HepG2 (cell line): ENCODE measurements around the gene CADM4. TPM values are rescaled to one million over a fixed set of nuclear protein-coding genes. Genes with fewer than 3 reads are reported as not detected.

Experiments
- GATAD2A ChIP-seq: IDR thresholded peaks from 2 replicates; pipeline ENCODE4 v1.6.1; 2016
- RFX3 ChIP-seq: IDR thresholded peaks from 2 replicates; pipeline ENCODE4 v1.6.1; 2016; ENCODE audit warnings: missing biosample characterization, missing genetic modification reagents
- SYNCRIP ChIP-seq: fragments of 200-400 bp; formaldehyde crosslinking; IDR thresholded peaks from 2 replicates; pipeline ENCODE4 v1.6.1; 2018; ENCODE audit warnings: mild to moderate bottlenecking, low read depth, low read length; ENCODE audit not compliant: insufficient read depth
- ZNF432 ChIP-seq: sonication (generic); formaldehyde crosslinking; IDR thresholded peaks from 2 replicates; pipeline ENCODE4 v1.5.0; 2020; ENCODE audit warnings: missing genetic modification reagents, mild to moderate bottlenecking, borderline replicate concordance
- ZNF556 ChIP-seq: sonication (generic); formaldehyde crosslinking; IDR thresholded peaks from 2 replicates; pipeline ENCODE4 v1.4.0; 2020; ENCODE audit warnings: mild to moderate bottlenecking, missing genetic modification reagents, borderline replicate concordance
- ZNF850 ChIP-seq: sonication (generic); formaldehyde crosslinking; conservative IDR thresholded peaks from 2 replicates; pipeline ENCODE4 v1.9.0; 2021; ENCODE audit warnings: mild to moderate bottlenecking, missing genetic modification reagents
- ZNF891 ChIP-seq: sonication (generic); formaldehyde crosslinking; IDR thresholded peaks from 2 replicates; pipeline ENCODE4 v1.5.0; 2020; ENCODE audit warnings: mild to moderate bottlenecking, missing genetic modification reagents
- polyA plus RNA-seq, 8 experiments: library from polyadenylated mRNA; depleted of rRNA in 3 of 8; stranded (reverse) in 7 of 8; unstranded in 1 of 8; fragments of >200 nt; fragmentation: Illumina TruSeq in 4 of 8; extraction: Trizol in 4 of 8; gene quantifications; 2 replicates each; pipeline versions ENCODE4 v1.2.1 to v1.2.3, GENCODE V29; 2011 to 2016; ENCODE audit warnings: low read depth in 4 of 8, missing spikeins in 1 of 8, mixed read lengths in 1 of 8; ENCODE audit not compliant: insufficient read depth in 1 of 8
- total RNA-seq, 5 experiments: library from RNA; depleted of rRNA; stranded (reverse); fragments of >200 nt; fragmentation: Illumina TruSeq; extraction: Trizol; gene quantifications; 2 replicates each; pipeline ENCODE4 v1.2.3, GENCODE V29; 2016; ENCODE audit warnings: low read depth in 1 of 5
- TF ChIP-seq, protein P1 (sequence below): sonication (generic); formaldehyde crosslinking; IDR thresholded peaks from 2 replicates; pipeline ENCODE4 v1.4.0; 2020; ENCODE audit warnings: missing genetic modification reagents, mild to moderate bottlenecking, borderline replicate concordance
- TF ChIP-seq, protein P2 (sequence below): sonication (generic); formaldehyde crosslinking; IDR thresholded peaks from 2 replicates; pipeline ENCODE4 v1.4.0; 2020; ENCODE audit warnings: missing genetic modification reagents, borderline replicate concordance
- TF ChIP-seq, protein P3 (sequence below): IDR thresholded peaks from 2 replicates; pipeline ENCODE4 v1.6.1; 2016; ENCODE audit warnings: low read depth, borderline replicate concordance
- TF ChIP-seq, protein P4 (sequence below): sonication (generic); formaldehyde crosslinking; IDR thresholded peaks from 2 replicates; pipeline ENCODE4 v1.4.0; 2020; ENCODE audit warnings: missing genetic modification reagents
- TF ChIP-seq, protein P5 (sequence below), 2 experiments: sonication (generic) in 1 of 2; formaldehyde crosslinking in 1 of 2; IDR thresholded peaks; 2 replicates each; pipeline versions ENCODE4 v1.6.1 to v1.9.0; 2014 to 2022; ENCODE audit warnings: antibody characterized with exemption in 1 of 2, borderline replicate concordance in 1 of 2, inconsistent platforms in 1 of 2, low read depth in 1 of 2, missing genetic modification reagents in 1 of 2

CADM4 gene
- total and polyA plus RNA-seq, 2 of the 13 experiments (the other 11 are each of a cell fraction or from before 2014, with no cell fraction given): 8.5 to 16.0 TPM

DNA sequence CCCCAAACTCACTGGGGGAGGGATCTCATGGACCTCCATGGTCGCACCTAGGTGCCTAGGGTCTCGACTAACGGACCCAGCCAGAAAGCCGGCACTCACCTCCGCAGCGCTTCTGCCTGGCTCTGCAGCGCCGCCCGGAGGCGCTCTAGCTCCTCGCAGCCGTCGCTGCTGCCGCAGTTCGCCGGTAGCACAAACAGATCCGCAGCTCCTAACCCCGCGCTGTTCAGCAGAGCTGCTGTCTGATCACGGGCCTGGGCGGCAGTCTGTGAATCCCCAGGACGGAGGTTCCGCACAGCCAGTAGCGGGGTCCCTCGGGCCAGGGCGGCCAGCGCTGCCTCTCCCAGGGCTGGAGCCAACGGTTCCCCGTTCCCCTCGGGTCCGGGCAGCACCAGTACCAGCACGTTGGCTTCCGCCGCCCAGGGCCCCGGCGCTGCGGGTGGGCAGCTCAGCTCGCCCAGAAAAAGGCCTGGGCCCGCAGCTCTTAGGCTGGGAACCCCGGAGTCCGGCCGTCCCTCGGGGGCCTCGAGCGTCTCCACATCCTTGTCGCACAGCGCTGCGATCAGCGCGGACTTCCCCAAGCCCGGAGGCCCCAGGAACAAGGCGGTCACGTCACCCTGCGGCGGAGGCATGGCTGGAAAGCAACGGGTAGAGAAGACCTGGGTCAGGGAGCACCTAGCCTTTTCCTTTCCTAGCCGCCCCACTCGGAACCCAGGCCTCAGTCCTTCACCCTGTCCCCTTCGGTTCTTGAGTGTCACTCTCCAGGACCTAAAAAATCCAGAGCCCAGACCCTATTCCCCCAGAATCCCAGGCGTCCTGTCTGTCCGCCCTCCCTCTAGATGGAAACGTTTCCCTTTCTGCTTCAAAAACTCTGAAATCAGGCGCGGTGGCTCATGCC lies 44.7 kb downstream of the CADM4 start (continued):
- TF ChIP-seq, protein P1, sequence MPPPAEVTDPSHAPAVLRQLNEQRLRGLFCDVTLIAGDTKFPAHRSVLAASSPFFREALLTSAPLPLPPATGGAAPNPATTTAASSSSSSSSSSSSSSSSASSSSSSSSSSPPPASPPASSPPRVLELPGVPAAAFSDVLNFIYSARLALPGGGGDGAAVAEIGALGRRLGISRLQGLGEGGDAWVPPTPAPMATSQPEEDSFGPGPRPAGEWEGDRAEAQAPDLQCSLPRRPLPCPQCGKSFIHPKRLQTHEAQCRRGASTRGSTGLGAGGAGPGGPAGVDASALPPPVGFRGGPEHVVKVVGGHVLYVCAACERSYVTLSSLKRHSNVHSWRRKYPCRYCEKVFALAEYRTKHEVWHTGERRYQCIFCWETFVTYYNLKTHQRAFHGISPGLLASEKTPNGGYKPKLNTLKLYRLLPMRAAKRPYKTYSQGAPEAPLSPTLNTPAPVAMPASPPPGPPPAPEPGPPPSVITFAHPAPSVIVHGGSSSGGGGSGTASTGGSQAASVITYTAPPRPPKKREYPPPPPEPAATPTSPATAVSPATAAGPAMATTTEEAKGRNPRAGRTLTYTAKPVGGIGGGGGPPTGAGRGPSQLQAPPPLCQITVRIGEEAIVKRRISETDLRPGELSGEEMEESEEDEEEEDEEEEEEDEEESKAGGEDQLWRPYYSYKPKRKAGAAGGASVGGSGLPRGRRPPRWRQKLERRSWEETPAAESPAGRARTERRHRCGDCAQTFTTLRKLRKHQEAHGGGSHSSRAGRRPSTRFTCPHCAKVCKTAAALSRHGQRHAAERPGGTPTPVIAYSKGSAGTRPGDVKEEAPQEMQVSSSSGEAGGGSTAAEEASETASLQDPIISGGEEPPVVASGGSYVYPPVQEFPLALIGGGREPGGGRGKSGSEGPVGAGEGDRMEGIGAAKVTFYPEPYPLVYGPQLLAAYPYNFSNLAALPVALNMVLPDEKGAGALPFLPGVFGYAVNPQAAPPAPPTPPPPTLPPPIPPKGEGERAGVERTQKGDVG (CRISPR knock-in tag): no peak
- no peak; the same call in 1 of the 2 replicates for TF ChIP-seq ZNF891 (CRISPR knock-in tag)
- TF ChIP-seq, protein P2, sequence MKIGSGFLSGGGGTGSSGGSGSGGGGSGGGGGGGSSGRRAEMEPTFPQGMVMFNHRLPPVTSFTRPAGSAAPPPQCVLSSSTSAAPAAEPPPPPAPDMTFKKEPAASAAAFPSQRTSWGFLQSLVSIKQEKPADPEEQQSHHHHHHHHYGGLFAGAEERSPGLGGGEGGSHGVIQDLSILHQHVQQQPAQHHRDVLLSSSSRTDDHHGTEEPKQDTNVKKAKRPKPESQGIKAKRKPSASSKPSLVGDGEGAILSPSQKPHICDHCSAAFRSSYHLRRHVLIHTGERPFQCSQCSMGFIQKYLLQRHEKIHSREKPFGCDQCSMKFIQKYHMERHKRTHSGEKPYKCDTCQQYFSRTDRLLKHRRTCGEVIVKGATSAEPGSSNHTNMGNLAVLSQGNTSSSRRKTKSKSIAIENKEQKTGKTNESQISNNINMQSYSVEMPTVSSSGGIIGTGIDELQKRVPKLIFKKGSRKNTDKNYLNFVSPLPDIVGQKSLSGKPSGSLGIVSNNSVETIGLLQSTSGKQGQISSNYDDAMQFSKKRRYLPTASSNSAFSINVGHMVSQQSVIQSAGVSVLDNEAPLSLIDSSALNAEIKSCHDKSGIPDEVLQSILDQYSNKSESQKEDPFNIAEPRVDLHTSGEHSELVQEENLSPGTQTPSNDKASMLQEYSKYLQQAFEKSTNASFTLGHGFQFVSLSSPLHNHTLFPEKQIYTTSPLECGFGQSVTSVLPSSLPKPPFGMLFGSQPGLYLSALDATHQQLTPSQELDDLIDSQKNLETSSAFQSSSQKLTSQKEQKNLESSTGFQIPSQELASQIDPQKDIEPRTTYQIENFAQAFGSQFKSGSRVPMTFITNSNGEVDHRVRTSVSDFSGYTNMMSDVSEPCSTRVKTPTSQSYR (CRISPR knock-in tag): no peak
- no peak for TF ChIP-seq ZNF556 (CRISPR knock-in tag)
- TF ChIP-seq, protein P3, sequence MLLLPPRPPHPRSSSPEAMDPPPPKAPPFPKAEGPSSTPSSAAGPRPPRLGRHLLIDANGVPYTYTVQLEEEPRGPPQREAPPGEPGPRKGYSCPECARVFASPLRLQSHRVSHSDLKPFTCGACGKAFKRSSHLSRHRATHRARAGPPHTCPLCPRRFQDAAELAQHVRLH (CRISPR knock-in tag): no peak
- TF ChIP-seq ZNF432 (CRISPR knock-in tag): no peak
- TF ChIP-seq ZNF850: no peak; the same call in 1 of the 2 replicates
- TF ChIP-seq, protein P4, sequence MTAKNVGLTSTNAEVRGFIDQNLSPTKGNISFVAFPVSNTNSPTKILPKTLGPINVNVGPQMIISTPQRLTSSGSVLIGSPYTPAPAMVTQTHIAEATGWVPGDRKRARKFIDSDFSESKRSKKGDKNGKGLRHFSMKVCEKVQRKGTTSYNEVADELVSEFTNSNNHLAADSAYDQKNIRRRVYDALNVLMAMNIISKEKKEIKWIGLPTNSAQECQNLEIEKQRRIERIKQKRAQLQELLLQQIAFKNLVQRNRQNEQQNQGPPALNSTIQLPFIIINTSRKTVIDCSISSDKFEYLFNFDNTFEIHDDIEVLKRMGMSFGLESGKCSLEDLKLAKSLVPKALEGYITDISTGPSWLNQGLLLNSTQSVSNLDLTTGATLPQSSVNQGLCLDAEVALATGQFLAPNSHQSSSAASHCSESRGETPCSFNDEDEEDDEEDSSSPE (CRISPR knock-in tag): no peak
- no peak for TF ChIP-seq RFX3
- TF ChIP-seq, protein P5, sequence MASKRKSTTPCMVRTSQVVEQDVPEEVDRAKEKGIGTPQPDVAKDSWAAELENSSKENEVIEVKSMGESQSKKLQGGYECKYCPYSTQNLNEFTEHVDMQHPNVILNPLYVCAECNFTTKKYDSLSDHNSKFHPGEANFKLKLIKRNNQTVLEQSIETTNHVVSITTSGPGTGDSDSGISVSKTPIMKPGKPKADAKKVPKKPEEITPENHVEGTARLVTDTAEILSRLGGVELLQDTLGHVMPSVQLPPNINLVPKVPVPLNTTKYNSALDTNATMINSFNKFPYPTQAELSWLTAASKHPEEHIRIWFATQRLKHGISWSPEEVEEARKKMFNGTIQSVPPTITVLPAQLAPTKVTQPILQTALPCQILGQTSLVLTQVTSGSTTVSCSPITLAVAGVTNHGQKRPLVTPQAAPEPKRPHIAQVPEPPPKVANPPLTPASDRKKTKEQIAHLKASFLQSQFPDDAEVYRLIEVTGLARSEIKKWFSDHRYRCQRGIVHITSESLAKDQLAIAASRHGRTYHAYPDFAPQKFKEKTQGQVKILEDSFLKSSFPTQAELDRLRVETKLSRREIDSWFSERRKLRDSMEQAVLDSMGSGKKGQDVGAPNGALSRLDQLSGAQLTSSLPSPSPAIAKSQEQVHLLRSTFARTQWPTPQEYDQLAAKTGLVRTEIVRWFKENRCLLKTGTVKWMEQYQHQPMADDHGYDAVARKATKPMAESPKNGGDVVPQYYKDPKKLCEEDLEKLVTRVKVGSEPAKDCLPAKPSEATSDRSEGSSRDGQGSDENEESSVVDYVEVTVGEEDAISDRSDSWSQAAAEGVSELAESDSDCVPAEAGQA (IDR thresholded peaks at IDR 0.05; ENCODE audit: low read depth): no peak
- TF ChIP-seq, protein P5 (CRISPR knock-in tag; IDR thresholded peaks at IDR 0.05; ENCODE audit: borderline replicate concordance): no peak
- TF ChIP-seq GATAD2A (CRISPR knock-in tag): no peak
- TF ChIP-seq SYNCRIP: no peak
